ENCODE results near the gene NRN1L. TPM values are rescaled to one million over a fixed set of nuclear protein-coding genes. Genes with fewer than 3 reads are reported as not detected.
A peak's percentile ranks its signal among the peaks of the same experiment; 100 is the strongest.

NRN1L gene
- total RNA-seq, 1 donor = not detected

DNA sequence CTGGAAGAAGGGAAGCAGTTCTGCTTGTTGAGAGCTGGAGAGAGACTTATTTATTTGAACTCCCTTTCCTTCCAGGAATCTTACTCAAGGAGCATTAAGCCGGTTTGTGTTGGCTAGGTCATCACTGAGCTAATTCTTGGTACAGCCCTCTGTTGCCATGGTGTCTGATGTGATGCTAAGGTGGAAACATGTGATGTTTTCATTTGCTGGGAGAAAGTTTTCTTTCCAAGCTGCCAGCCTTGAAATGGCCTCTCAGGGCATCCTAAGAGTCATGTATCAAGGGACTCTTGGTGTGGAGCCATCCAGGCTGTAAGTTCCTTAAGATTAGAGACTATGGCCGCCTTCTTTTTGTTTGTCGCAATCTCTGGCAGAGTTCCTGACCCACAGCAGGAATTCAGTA, 12.5 kb downstream of the NRN1L start:
- Histone ChIP-seq H3K79me2 (ENCODE audit: insufficient read depth, low read length) (peaks cover 82% of the 10 kb centered on the region), H4K20me1 (ENCODE audit: insufficient read depth, low read length) (peaks cover 26% of the 10 kb centered on the region), H3K4me2 (ENCODE audit: insufficient read depth, low read length) (peak overlapping the region; percentile 20), H3K27me3 (ENCODE audit: insufficient read depth, low read length) (no peaks in the 10 kb centered on the region), H3K27ac (ENCODE audit: low read depth, low read length) (peak overlapping the region; percentile 58), H3K9me3 (ENCODE audit: low read depth, low read length) (no peaks in the 10 kb centered on the region), H3K36me3 (ENCODE audit: insufficient read depth, low read length) (no peaks in the 10 kb centered on the region), H3K4me1 (ENCODE audit: insufficient read depth, low read length) (peaks cover 19% of the 10 kb centered on the region), H2AFZ (ENCODE audit: low read length) (no peak overlapping the region), H3K4me3 (ENCODE audit: insufficient read depth, low read length) (no peak overlapping the region)
- peak; percentile 95 for DNase-seq (ENCODE audit: insufficient read length, low spot score, missing footprints)
- TF ChIP-seq, protein P1, sequence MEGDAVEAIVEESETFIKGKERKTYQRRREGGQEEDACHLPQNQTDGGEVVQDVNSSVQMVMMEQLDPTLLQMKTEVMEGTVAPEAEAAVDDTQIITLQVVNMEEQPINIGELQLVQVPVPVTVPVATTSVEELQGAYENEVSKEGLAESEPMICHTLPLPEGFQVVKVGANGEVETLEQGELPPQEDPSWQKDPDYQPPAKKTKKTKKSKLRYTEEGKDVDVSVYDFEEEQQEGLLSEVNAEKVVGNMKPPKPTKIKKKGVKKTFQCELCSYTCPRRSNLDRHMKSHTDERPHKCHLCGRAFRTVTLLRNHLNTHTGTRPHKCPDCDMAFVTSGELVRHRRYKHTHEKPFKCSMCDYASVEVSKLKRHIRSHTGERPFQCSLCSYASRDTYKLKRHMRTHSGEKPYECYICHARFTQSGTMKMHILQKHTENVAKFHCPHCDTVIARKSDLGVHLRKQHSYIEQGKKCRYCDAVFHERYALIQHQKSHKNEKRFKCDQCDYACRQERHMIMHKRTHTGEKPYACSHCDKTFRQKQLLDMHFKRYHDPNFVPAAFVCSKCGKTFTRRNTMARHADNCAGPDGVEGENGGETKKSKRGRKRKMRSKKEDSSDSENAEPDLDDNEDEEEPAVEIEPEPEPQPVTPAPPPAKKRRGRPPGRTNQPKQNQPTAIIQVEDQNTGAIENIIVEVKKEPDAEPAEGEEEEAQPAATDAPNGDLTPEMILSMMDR (IDR thresholded peaks at IDR 0.05; ENCODE audit: extremely low read depth, low read depth, low read length) = no peak

GRCh38 chr16:67901734-67902133, 17.0 kb downstream of the NRN1L start:
- Histone ChIP-seq H3K4me1 (ENCODE audit: insufficient read depth, low read length) (peaks cover 7% of the 10 kb centered on the region), H3K4me3 (ENCODE audit: insufficient read depth, low read length) (no peak overlapping the region), H2AFZ (ENCODE audit: low read length) (no peak overlapping the region), H3K27me3 (ENCODE audit: insufficient read depth, low read length) (no peaks in the 10 kb centered on the region), H4K20me1 (ENCODE audit: insufficient read depth, low read length) (peaks cover 26% of the 10 kb centered on the region), H3K36me3 (ENCODE audit: insufficient read depth, low read length) (no peaks in the 10 kb centered on the region), H3K79me2 (ENCODE audit: insufficient read depth, low read length) (peaks cover 65% of the 10 kb centered on the region), H3K4me2 (ENCODE audit: insufficient read depth, low read length) (no peak overlapping the region), H3K9me3 (ENCODE audit: low read depth, low read length) (no peaks in the 10 kb centered on the region), H3K27ac (ENCODE audit: low read depth, low read length) (no peak overlapping the region)
- DNase-seq (ENCODE audit: insufficient read length, low spot score, missing footprints) = no peak
- TF ChIP-seq, protein P1 (IDR thresholded peaks at IDR 0.05; ENCODE audit: extremely low read depth, low read depth, low read length) = no peak

DNA sequence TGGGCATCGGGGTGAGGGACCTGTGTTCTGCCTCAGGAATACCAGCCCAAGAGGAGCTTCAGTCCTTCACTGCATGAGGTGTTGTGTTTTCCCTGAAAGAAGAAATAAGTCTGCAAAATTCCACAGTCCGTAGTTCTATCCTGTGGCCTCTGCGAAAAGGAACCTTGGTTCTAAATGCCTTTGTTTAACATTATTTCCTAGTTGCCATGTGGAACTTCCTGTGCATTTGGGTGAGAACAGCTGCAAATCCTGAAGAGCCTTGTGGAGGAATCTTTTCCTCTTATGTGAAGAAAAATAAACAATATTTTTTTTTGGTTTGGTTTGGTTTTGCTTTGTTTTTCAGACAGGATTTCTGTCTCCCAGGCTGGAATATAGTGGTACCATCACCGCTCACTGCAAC, 18.1 kb downstream of the NRN1L start:
- Histone ChIP-seq H3K27me3 (ENCODE audit: insufficient read depth, low read length) (no peaks in the 10 kb centered on the region), H2AFZ (ENCODE audit: low read length) (no peak overlapping the region), H3K27ac (ENCODE audit: low read depth, low read length) (no peak overlapping the region), H3K9me3 (ENCODE audit: low read depth, low read length) (no peaks in the 10 kb centered on the region), H3K79me2 (ENCODE audit: insufficient read depth, low read length) (peaks cover 55% of the 10 kb centered on the region), H3K4me3 (ENCODE audit: insufficient read depth, low read length) (no peak overlapping the region), H3K36me3 (ENCODE audit: insufficient read depth, low read length) (no peaks in the 10 kb centered on the region), H3K4me2 (ENCODE audit: insufficient read depth, low read length) (no peak overlapping the region), H3K4me1 (ENCODE audit: insufficient read depth, low read length) (no peaks in the 10 kb centered on the region), H4K20me1 (ENCODE audit: insufficient read depth, low read length) (peaks cover 20% of the 10 kb centered on the region)
- peak; percentile 39 for DNase-seq (ENCODE audit: insufficient read length, low spot score, missing footprints)
- TF ChIP-seq, protein P1 (IDR thresholded peaks at IDR 0.05; ENCODE audit: extremely low read depth, low read depth, low read length) = no peak

- TF ChIP-seq, protein P1 (IDR thresholded peaks at IDR 0.05; ENCODE audit: extremely low read depth, low read depth, low read length) = no peak
- no peak overlapping the region for H3K4me3 ChIP-seq (ENCODE audit: insufficient read depth, low read length)
- DNase-seq (ENCODE audit: insufficient read length, low spot score, missing footprints) = peak; percentile 58
Observed at GRCh38 chr16:67907397-67908180, 22.9 kb downstream of the NRN1L start.

More at GRCh38 chr16:67907397-67908180, 22.9 kb downstream of the NRN1L start:
- Histone ChIP-seq H3K4me1 (ENCODE audit: insufficient read depth, low read length) (no peaks in the 10 kb centered on the region), H4K20me1 (ENCODE audit: insufficient read depth, low read length) (peaks cover 15% of the 10 kb centered on the region), H3K4me2 (ENCODE audit: insufficient read depth, low read length) (no peak overlapping the region), H3K27ac (ENCODE audit: low read depth, low read length) (no peak overlapping the region), H3K9me3 (ENCODE audit: low read depth, low read length) (no peaks in the 10 kb centered on the region), H3K27me3 (ENCODE audit: insufficient read depth, low read length) (no peaks in the 10 kb centered on the region), H3K79me2 (ENCODE audit: insufficient read depth, low read length) (peaks cover 34% of the 10 kb centered on the region), H2AFZ (ENCODE audit: low read length) (no peak overlapping the region), H3K36me3 (ENCODE audit: insufficient read depth, low read length) (peaks cover 18% of the 10 kb centered on the region)

All from osteoblast (primary cell).